ENCODE measurements around the gene RETREG1.

Gene RETREG1

DNA sequence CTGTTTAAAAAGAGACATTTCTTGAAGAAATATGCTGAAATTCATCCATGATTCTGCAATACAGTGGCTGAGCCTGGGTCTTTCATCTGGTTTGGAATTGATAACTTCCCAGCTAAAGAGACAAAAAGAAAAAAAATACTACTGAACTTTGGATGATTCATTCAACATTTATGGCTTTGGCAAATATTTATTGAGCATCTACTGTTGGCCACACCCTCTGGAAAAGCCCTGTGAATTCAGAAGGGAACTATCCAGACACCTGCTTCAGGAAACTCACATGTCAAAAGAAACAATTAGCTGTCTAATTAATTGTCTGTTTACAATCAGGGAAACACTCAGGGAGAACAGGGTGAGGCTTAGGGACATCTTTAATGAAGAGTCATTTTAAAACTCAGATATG lies 133.4 kb downstream of the RETREG1 start:
- CTCF ChIA-PET = interaction anchor here (0.5 to 2.8 kb wide), 7 partner anchors 15 to 721 kb away, joined by 3 to 15 read pairs (median 5); no protein-coding TSS in a partner anchor
- POLR2A ChIA-PET = no interaction called here
- no peak overlapping the region for H3K4me3 ChIP-seq (ENCODE audit: low read depth, low read length)
- no peaks in the 10 kb centered on the region for H3K9me3 ChIP-seq (ENCODE audit: control insufficient read depth, insufficient read depth, low read depth, low read length)
- no peaks in the 10 kb centered on the region for H3K36me3 ChIP-seq (ENCODE audit: control insufficient read depth in 2 of 2, insufficient read depth in 1 of 2, low read length in 2 of 2)
- H3K4me1 ChIP-seq (ENCODE audit: control insufficient read depth, insufficient read depth, low read length) = peaks cover 5% of the 10 kb centered on the region; the same call in 1 of the 2 replicates
- TF ChIP-seq GLIS1 (tag by site-specific recombination; IDR thresholded peaks at IDR 0.05) (no peak), ZNF211 (tag by site-specific recombination; IDR thresholded peaks at IDR 0.05; ENCODE audit: low read depth) (no peak), ZBTB17 (tag by site-specific recombination; IDR thresholded peaks at IDR 0.05) (no peak), ZBTB21 (tag by site-specific recombination; IDR thresholded peaks at IDR 0.05) (no peak), ZFP37 (tag by site-specific recombination; IDR thresholded peaks at IDR 0.05) (no peak), ZNF433 (tag by site-specific recombination; IDR thresholded peaks at IDR 0.05; ENCODE audit: low read depth) (no peak), ZSCAN4 (tag by site-specific recombination; IDR thresholded peaks at IDR 0.05) (no peak), ZNF112 (tag by site-specific recombination; IDR thresholded peaks at IDR 0.05) (no peak), ZSCAN23 (tag by site-specific recombination; IDR thresholded peaks at IDR 0.05) (no peak), ZNF426 (tag by site-specific recombination; IDR thresholded peaks at IDR 0.05) (no peak), ZNF660 (tag by site-specific recombination; IDR thresholded peaks at IDR 0.05) (no peak), ZNF2 (tag by site-specific recombination; IDR thresholded peaks at IDR 0.05) (no peak), ZNF76 (tag by site-specific recombination; IDR thresholded peaks at IDR 0.05; ENCODE audit: borderline replicate concordance, low read depth) (no peak), ZNF157 (tag by site-specific recombination; IDR thresholded peaks at IDR 0.05) (no peak), ZNF658 (tag by site-specific recombination; IDR thresholded peaks at IDR 0.05) (no peak), ZNF114 (tag by site-specific recombination; IDR thresholded peaks at IDR 0.05) (no peak), ZNF626 (tag by site-specific recombination; IDR thresholded peaks at IDR 0.05) (no peak), REPIN1 (tag by site-specific recombination; IDR thresholded peaks at IDR 0.05; ENCODE audit: low read depth) (no peak)
- TF ChIP-seq, protein P1, sequence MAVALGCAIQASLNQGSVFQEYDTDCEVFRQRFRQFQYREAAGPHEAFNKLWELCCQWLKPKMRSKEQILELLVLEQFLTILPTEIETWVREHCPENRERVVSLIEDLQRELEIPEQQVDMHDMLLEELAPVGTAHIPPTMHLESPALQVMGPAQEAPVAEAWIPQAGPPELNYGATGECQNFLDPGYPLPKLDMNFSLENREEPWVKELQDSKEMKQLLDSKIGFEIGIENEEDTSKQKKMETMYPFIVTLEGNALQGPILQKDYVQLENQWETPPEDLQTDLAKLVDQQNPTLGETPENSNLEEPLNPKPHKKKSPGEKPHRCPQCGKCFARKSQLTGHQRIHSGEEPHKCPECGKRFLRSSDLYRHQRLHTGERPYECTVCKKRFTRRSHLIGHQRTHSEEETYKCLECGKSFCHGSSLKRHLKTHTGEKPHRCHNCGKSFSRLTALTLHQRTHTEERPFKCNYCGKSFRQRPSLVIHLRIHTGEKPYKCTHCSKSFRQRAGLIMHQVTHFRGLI (tag by site-specific recombination; IDR thresholded peaks at IDR 0.05) = no peak
- H3K27ac ChIP-seq (ENCODE audit: extremely low read depth, low read depth, low read length) = no peak overlapping the region

GRCh38 chr5:16482891-16483290 lies 133.9 kb downstream of the RETREG1 start:
- Histone ChIP-seq H3K4me1 (ENCODE audit: control insufficient read depth, insufficient read depth, low read length) (peaks cover 5% of the 10 kb centered on the region; the same call in 1 of the 2 replicates), H3K36me3 (ENCODE audit: control insufficient read depth in 2 of 2, insufficient read depth in 1 of 2, low read length in 2 of 2) (no peaks in the 10 kb centered on the region), H3K9me3 (ENCODE audit: control insufficient read depth, insufficient read depth, low read depth, low read length) (no peaks in the 10 kb centered on the region), H3K4me3 (ENCODE audit: low read depth, low read length) (no peak overlapping the region), H3K27ac (ENCODE audit: extremely low read depth, low read depth, low read length) (no peak overlapping the region)
- POLR2A ChIA-PET = no interaction called here
- no peak for TF ChIP-seq ZNF558 (tag by site-specific recombination; IDR thresholded peaks at IDR 0.05)
- TF ChIP-seq ZNF121 (tag by site-specific recombination; IDR thresholded peaks at IDR 0.05) = no peak
- TF ChIP-seq KLF7 (tag by site-specific recombination; IDR thresholded peaks at IDR 0.05; ENCODE audit: borderline replicate concordance) = no peak
- TF ChIP-seq ZNF292 (tag by site-specific recombination; IDR thresholded peaks at IDR 0.05; ENCODE audit: borderline replicate concordance, low read depth) = no peak
- no peak for TF ChIP-seq YY1 (tag by site-specific recombination; IDR thresholded peaks at IDR 0.05)
- TF ChIP-seq SP7 (tag by site-specific recombination; IDR thresholded peaks at IDR 0.05) = no peak
- no peak for TF ChIP-seq OSR2 (tag by site-specific recombination; IDR thresholded peaks at IDR 0.05)
- no peak for TF ChIP-seq PRDM4 (tag by site-specific recombination; IDR thresholded peaks at IDR 0.05)
- no peak for TF ChIP-seq ZNF214 (tag by site-specific recombination; IDR thresholded peaks at IDR 0.05; ENCODE audit: borderline replicate concordance)
- TF ChIP-seq ZNF792 (tag by site-specific recombination; IDR thresholded peaks at IDR 0.05) = no peak
- TF ChIP-seq ZBTB8A (tag by site-specific recombination; IDR thresholded peaks at IDR 0.05) = no peak
- no peak for TF ChIP-seq ZNF311 (tag by site-specific recombination; IDR thresholded peaks at IDR 0.05; ENCODE audit: borderline replicate concordance)
- TF ChIP-seq ZNF248 (tag by site-specific recombination; IDR thresholded peaks at IDR 0.05) = no peak
- CTCF ChIA-PET = interaction anchor here (0.6 to 2.8 kb wide), 7 partner anchors 67 to 722 kb away, joined by 3 to 15 read pairs (median 5); no protein-coding TSS in a partner anchor
